Amygdala (tissue), 56 donors: ENCODE measurements around the gene C6orf15.

Experiments
- DNase-seq, 56 donors: peaks; one replicate each; lab custom pipeline; 2025; lab: John Stamatoyannopoulos, UW

C6orf15 gene

DNA sequence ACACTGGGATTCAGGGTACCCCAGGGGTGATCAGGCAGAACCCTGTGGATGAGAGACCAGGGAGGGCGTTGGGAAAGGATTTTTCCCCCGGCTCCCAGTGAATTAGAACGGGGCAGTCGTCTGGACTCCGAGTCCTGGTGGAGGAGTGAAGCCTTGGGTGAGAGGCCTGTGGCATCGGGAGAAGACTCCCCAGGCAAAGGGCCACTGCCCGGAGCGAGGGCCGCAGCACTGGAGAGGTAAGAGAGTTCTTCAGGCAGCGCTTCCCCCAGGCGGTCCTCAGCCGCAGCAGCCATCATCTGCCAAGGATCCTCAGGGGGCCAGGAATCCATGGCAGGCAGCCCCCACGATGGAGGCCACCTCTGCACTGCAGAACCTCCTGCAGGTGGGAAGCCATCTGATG is 663 bp downstream of the C6orf15 start:
- no peak for DNase-seq

- DNase-seq: no peak
Observed at GRCh38 chr6:31110825-31111582, 1.4 kb downstream of the C6orf15 start.

DNA sequence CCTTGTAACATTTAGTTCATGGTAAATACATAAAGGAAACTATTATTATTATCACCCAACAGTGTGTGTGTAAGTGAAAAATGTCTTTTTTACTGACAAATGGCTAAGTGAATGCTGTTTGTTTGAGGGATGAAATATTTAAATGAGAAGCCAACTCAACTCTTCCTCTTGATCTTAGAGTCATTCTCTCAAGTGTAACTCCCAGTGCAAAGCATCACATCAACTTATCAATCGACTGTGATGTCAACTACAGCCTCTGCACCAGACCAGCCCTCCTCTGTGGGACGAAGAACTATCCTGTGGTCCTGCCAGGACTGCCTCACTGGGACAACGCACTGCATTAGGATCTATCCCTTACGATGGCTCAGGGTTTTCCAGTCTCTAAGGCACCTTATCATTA is 5.3 kb downstream of the C6orf15 start:
- DNase-seq: no peak

DNA sequence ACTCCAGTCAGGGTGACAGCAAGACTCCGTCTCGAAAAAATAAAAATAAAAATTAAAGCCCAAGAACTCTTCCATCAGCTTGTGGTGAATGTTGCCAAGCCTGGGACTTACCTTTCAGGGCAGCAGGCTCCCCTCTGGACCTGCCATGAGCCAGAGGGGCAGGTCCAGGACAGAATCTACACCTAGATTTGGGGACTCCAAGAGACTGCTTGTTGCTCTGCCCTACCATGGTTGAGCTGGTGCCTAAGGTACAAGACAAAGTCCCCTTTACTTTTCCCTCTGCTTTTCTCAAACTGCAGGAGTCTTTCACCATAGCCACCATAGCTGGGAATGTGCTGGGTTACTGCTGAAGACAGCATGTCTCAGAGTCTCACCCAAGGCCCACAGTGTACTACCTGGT is 9.2 kb downstream of the C6orf15 start:
- DNase-seq: no peak

DNA sequence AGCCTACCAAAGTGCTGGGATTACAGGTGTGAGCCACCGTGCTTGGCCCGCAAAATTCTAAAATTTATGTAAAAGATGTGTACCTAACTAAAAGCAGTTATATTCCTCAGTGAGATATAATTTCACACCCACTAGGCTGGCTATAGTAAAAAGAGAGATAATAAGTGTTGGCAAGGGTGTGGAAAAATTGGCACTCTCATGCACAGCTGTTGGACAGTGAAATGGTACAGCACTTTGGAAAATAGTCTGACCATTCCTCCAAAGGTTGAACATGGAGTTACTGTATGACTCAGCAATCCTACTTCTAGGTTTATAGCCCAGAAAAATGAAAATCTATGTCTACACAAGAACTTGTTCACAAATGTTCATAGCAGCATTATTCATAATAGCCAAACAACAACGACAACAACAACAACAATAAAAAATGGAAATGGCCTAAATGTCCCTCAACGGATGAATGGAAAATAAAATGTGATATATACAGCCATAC is 13.9 kb downstream of the C6orf15 start:
- no peak for DNase-seq

DNA sequence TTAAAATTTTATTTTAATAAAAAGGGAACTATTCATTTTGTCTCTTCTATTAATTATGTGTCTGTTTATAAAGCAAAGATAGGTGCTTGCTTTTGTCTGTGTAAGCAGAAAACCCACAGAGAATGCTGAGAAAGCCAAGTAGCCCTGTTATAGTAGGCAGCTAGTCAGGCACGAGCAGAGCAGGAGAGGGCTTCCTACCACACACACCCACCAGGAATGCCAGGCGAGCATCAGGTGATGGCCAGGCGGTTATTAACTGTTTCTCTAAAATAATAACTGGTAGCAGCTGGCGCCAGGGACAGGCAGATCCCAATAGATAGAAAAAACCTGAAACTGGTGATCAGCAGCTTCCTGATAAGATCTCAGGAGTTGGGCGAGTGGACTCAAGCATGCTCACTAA is 15.7 kb downstream of the C6orf15 start:
- no peak for DNase-seq

- no peak for DNase-seq
Observed at GRCh38 chr6:31096215-31096614, 16.2 kb downstream of the C6orf15 start.

DNA sequence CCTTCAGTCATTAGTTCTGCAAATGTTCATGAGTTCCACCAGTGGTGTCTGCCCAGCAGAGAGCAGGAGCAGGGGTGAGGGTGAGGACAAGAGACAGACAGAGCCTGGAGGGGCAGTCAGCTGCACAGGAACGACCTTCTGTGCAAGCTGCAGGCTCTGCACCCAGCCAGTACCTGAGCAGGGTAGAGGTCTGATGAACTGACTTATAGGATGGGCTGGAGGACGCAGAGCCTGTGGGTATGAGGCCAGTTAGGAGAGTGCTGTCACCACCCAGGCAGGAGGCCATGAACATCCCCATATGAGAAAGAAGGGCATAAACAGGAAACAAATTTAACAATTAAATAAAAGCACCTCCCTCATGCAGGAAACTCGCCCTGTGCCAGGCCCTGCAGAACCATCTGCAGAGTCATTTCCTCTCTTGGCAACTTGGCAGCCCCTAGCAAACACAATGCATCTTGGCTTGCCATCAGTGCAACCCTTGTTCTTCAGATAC is 17.9 kb downstream of the C6orf15 start:
- DNase-seq: no peak

DNA sequence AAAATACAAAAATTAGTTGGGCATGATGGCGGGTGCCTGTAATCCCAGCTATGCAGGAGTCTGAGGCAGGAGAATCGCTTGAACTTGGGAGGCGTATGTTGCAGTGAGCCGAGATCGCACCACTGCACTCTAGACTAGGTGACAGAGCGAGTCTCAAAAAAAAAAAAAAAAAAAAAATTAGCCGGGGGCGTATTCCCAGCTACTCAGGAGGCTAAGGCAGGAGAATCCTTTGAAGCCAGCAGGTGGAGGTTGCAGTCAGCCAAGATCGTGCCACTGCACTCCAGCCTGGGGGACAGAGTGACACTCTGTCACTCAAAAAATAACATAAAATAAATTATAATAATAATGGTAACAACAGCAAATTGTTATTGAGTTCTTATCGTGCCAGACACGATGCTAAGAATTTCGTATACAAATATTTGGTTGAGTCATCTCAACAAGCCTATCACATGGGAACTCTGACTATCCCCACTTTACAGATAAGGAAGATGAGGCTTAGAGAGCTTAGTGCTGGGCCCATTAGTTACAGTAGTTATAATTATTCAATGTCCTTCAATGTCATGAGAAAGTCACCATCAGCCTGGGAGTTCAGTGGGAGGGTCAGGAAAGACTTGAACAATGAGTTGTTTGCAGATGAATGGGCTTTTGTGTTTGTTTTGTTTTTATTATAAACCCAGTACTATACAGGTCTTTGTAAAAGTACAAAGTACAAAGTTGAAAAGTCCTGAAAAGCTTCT is 19.4 kb downstream of the C6orf15 start:
- DNase-seq: no peak

DNA sequence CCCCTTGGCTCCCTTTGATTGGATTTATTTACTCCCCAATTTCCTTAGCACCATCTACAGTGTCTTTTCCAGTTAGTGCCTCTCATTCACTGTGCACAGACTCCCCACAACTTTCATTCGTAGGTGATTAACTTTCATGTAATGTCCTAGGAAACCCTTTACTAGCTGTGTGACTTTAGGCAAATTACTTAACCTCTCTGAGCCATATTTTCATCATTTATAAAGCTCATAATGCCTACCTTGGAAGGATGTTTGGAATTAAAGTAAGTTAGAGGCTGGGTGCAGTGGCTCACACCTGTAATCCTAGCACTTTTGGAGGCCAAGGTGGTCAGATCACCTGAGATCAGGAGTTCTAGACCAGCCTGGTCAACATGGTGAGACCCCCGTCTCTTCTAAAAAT is 20.1 kb downstream of the C6orf15 start:
- DNase-seq: no peak

GRCh38 chr6:31091680-31092079 is 20.7 kb downstream of the C6orf15 start:
- no peak for DNase-seq

GRCh38 chr6:31090973-31091364 is 21.4 kb downstream of the C6orf15 start:
- no peak for DNase-seq

GRCh38 chr6:31090275-31090972 is 22.0 kb downstream of the C6orf15 start:
- DNase-seq: no peak

DNA sequence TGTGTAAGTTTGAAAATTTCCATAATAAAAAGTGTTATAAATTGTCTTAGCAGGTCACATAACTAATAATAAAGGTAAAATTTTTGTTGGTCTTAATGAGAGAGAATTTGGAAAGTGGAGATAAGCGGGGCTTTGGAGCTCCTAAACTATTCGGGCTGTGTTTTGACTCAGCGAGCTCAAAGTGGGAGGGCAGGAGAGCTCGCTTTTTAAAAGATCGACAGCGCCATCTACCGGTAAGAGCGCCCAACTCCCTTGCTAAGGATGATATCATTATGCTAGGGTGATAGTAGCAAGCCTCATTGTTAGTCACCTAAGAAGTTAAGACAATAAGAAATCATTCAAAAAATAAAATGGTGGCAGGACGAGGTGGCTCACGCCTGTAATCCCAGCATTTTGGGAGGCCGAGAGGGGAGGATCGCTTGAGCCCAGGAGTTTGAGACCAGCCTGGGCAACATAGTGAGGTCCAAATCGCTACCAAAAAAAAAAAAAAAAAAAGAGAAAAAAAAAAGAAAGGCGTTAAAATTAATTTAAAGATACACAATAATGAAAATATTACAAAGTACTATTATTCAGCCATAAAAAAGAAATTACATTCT is 24.8 kb downstream of the C6orf15 start:
- peak in 51 of 56 donors; percentile 16 to 87 (median 53) for DNase-seq

DNA sequence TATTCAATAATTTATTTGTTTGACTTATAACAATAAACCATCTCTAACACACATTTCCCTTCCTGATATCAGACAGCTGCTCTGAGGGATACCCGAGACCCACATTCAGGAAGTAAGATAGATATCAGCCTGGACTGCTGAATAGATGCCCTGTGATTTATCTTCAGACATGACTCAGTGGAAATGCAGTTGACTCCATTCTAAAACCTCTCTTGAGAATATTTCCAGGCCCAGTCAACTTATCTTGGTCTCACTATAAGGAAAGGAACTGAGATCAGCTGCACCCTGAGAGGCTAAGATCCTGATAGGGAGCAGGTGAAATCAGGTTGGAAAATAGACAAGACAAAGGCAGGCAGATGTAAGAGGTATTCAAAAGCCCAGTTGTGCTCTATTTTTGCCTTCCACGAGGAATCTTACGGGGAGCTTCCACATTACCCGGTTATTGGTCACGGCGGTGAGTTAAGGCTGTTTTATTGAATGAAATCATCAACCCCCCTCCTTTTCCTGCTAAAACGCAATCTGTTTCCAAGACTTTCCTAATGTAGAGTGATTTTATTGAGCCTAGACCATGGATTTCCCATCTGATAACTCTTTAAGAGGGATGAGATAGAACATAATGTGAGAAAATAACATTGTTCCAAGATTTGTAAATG is 25.5 kb downstream of the C6orf15 start:
- no peak for DNase-seq

DNA sequence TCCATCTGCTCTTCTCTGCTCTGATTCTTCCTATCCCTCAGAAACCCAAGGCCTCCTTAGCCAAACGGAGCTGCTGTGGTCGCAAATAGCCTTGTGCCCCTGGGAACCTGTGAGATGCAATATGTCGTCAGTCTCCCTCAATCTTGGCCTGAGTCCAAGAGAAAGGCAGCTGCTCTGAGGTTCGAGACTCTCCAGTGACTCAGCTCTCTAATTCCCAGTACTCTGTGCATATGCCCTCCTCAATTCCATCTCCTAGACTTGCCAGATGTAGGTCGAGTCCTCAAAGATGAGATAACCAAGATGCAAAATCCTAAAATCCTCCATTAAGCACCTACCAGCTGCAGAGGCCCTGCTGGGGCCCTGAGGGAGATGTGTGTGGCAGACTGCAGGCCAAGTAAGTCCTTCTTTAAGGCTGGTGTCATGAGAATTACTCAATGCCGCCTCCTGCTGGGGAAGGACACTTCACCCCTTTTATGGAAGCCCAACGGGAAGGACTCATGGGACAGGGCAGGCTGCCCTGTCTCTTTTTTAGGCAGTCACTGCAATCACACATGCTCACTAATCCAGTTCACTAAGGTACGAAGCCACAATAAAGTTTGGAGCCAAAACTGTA is 28.5 kb downstream of the C6orf15 start:
- peak in 11 of 56 donors; percentile 1 to 32 (median 6) for DNase-seq

DNA sequence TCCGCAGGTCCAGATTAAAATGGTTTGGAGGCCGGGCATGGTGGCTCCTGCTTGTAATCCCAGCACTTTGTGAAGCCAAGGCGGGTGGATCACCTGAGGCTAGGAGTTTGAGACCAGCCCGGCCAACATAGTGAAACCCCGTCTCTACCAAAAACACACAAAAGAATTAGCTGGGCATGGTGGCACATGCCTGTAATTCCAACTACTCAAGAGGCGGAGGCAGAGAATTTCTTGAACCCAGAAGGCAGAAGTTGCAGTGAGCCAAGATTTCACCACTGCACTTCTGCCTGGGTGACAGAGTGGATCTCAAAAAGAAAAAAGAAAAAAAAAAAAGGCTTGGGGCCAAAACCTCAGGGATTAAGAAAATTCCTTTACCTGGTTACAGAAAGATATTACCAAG is 30.5 kb downstream of the C6orf15 start:
- DNase-seq: no peak

- DNase-seq: peak in 44 of 56 donors; percentile 16 to 88 (median 46)
Observed at GRCh38 chr6:31079656-31080261, 32.6 kb downstream of the C6orf15 start.

- no peak for DNase-seq
Observed at GRCh38 chr6:31076611-31077010, 35.8 kb downstream of the C6orf15 start.
